ENCODE results near the gene ACOT13. TPM values are rescaled to one million over a fixed set of nuclear protein-coding genes. Genes with fewer than 3 reads are reported as not detected.

ACOT13 gene
- total RNA-seq, 1 experiment from 2014 or later: 55.6 TPM

- no peaks in the 10 kb centered on the region for H3K36me3 ChIP-seq (ENCODE audit: control insufficient read depth, insufficient read depth, low read length)
- peaks cover 2% of the 10 kb centered on the region for H3K4me1 Mint-ChIP-seq (ENCODE audit: low read depth, unreplicated experiment)
- H3K27me3 ChIP-seq (replicated peaks; ENCODE audit: control insufficient read depth, insufficient read depth, low read length): no peaks in the 10 kb centered on the region
- BruUV-seq (replicated peaks): no TSS peak
- no peak overlapping the region for H3K4me3 ChIP-seq (ENCODE audit: low read depth, low read length)
- H3K4me1 ChIP-seq: no peaks in the 10 kb centered on the region
- peaks cover 36% of the 10 kb centered on the region for H3K36me3 Mint-ChIP-seq (ENCODE audit: insufficient read depth, unreplicated experiment)
- no peak overlapping the region for H3K27ac Mint-ChIP-seq (ENCODE audit: unreplicated experiment)
- POLR2A ChIA-PET: no interaction called here
- no peak for DNase-seq
- H3K4me3 Mint-ChIP-seq (ENCODE audit: unreplicated experiment): no peak overlapping the region
- H3K9me3 Mint-ChIP-seq (ENCODE audit: unreplicated experiment): no peaks in the 10 kb centered on the region
- TF ChIP-seq CTCF (IDR thresholded peaks at IDR 0.05; ENCODE audit: insufficient read depth in 1 of 2, low read depth in 1 of 2, low read length in 1 of 2, severe bottlenecking in 1 of 2, unreplicated experiment in 1 of 2): no peak
- intact Hi-C loops (cut with micrococcal nuclease; ENCODE audit: unreplicated experiment): loop anchor here (5.0 kb wide), 1 partner anchor 264 kb away; no protein-coding TSS in a partner anchor
- H3K27me3 Mint-ChIP-seq (ENCODE audit: insufficient read depth, unreplicated experiment): no peaks in the 10 kb centered on the region
- no peaks in the 10 kb centered on the region for H3K9me3 ChIP-seq
- CTCF ChIA-PET: no interaction called here
Observed at GRCh38 chr6:24696097-24696496, 29.2 kb downstream of the ACOT13 start.

DNA sequence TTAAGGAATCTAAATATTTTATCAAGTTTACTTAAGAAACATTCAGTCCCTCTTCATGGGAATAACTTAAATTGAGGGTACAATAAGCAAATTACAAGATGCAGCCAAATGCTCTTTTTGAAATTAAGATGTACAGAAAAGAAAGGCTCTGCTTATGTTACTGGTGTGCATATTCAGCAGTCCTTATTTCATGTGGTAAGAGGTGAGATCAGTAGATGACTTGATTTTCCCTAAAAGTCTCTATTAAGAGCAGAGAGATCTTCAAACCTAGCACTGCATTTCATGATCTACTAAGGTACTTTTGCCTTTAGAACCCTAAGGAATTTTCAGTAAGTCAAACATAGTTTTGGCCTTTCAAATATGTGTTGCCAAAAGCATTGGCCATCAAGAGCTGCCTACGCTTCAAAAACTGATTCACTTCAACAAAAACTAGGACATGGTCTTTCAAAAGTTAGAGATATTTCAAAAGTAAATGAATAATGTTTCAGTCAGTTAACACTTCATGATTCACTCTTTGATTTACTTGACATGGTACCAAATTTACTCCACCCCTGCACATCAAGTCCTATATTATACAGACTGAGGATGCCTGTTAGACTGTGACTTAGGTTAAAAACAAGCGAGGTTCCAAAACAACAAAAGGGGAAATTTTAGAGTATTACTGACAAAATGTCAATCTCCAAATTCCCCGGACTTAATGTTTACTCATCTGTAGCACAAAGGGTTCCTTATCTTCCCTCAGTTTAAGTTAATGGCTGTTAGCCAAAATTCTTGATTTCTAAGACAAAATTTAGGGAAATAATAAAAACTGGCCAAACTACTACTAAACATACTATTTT lies 32.9 kb downstream of the ACOT13 start:
- no peaks in the 10 kb centered on the region for H3K27me3 Mint-ChIP-seq (ENCODE audit: insufficient read depth, unreplicated experiment)
- DNase-seq: no peak
- H3K4me3 ChIP-seq (ENCODE audit: low read depth, low read length): no peak overlapping the region
- H3K9me3 ChIP-seq: no peaks in the 10 kb centered on the region
- no peak for TF ChIP-seq CTCF (IDR thresholded peaks at IDR 0.05; ENCODE audit: insufficient read depth in 1 of 2, low read depth in 1 of 2, low read length in 1 of 2, severe bottlenecking in 1 of 2, unreplicated experiment in 1 of 2)
- ChIA-PET POLR2A (no interaction called here), CTCF (no interaction called here)
- no peaks in the 10 kb centered on the region; the same call in 1 of the 2 replicates for H3K36me3 ChIP-seq (ENCODE audit: control insufficient read depth, insufficient read depth, low read length)
- H3K27ac Mint-ChIP-seq (ENCODE audit: unreplicated experiment): no peak overlapping the region
- H3K9me3 Mint-ChIP-seq (ENCODE audit: unreplicated experiment): no peaks in the 10 kb centered on the region
- H3K27me3 ChIP-seq (replicated peaks; ENCODE audit: control insufficient read depth, insufficient read depth, low read length): no peaks in the 10 kb centered on the region
- no peaks in the 10 kb centered on the region for H3K4me1 ChIP-seq
- no peaks in the 10 kb centered on the region for H3K4me1 Mint-ChIP-seq (ENCODE audit: low read depth, unreplicated experiment)
- no peak overlapping the region for H3K4me3 Mint-ChIP-seq (ENCODE audit: unreplicated experiment)
- H3K36me3 Mint-ChIP-seq (ENCODE audit: insufficient read depth, unreplicated experiment): peaks cover 66% of the 10 kb centered on the region
- intact Hi-C loops (cut with micrococcal nuclease; ENCODE audit: unreplicated experiment): loop anchor here (5.0 kb wide), 1 partner anchor 267 kb away; no protein-coding TSS in a partner anchor
- BruUV-seq (replicated peaks): no TSS peak

- Mint-ChIP-seq H3K4me1 (ENCODE audit: low read depth, unreplicated experiment) (no peaks in the 10 kb centered on the region), H3K9me3 (ENCODE audit: unreplicated experiment) (no peaks in the 10 kb centered on the region), H3K27ac (ENCODE audit: unreplicated experiment) (no peak overlapping the region), H3K27me3 (ENCODE audit: insufficient read depth, unreplicated experiment) (no peaks in the 10 kb centered on the region), H3K4me3 (ENCODE audit: unreplicated experiment) (no peak overlapping the region), H3K36me3 (ENCODE audit: insufficient read depth, unreplicated experiment) (peaks cover 87% of the 10 kb centered on the region)
- no TSS peak for BruUV-seq (replicated peaks)
- H3K9me3 ChIP-seq: no peaks in the 10 kb centered on the region
- ChIA-PET POLR2A (no interaction called here), CTCF (no interaction called here)
- no peaks in the 10 kb centered on the region; the same call in 1 of the 2 replicates for H3K36me3 ChIP-seq (ENCODE audit: control insufficient read depth, insufficient read depth, low read length)
- intact Hi-C loops (cut with micrococcal nuclease; ENCODE audit: unreplicated experiment): no loop called here
- no peak for TF ChIP-seq CTCF (IDR thresholded peaks at IDR 0.05; ENCODE audit: insufficient read depth in 1 of 2, low read depth in 1 of 2, low read length in 1 of 2, severe bottlenecking in 1 of 2, unreplicated experiment in 1 of 2)
- no peaks in the 10 kb centered on the region for H3K27me3 ChIP-seq (replicated peaks; ENCODE audit: control insufficient read depth, insufficient read depth, low read length)
- H3K4me1 ChIP-seq: no peaks in the 10 kb centered on the region
- no peak for DNase-seq
- no peak overlapping the region for H3K4me3 ChIP-seq (ENCODE audit: low read depth, low read length)
Observed at GRCh38 chr6:24702720-24703282, 35.9 kb downstream of the ACOT13 start.
